Hematopoietic multipotent progenitor cell treated with erythropoietin and hydrocortisone succinate and interleukin-3 and kit ligand, for 6 days (in vitro differentiated cells): ENCODE results near the gene SNX7.

Source experiments
- DNase-seq: peaks from one replicate; pipeline ENCODE4 v3.0.0-alpha.2; 2015

The SNX7 gene

DNA sequence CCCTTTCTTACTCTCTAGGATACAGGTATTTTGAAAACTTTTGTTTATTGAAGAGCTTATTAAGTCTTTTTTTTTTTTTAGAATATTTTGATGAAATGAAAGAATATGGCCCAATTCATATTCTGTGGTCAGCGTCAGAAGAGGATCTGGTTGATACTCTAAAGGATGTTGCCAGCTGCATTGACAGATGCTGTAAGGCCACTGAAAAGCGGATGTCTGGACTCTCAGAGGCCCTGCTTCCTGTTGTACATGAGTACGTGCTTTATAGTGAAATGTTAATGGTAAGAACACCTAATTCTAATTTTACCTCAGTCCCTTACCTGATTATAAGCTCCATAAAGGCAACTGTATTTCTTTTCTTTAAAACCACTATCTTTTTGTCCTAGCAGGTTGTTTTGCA, 37.1 kb downstream of the SNX7 start:
- no peak for DNase-seq

DNA sequence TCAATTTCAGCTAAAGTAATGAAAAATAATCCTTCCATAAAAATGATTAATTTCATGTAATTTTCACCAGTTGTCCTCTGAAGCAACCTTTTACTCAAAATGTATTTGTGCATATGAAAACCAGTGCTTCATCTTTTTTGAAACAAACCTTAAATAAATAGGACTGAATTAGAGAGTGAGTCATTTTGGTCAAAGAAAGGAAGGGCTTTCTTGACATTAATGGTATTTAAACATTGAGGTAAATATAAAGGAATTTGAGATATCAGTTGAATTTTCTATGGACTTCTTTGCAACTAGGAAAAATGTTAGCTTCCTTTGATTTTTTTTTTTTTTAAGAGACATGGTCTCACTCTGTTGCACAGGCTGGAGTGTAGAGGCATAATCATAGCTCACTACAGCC, 38.7 kb downstream of the SNX7 start:
- DNase-seq = no peak

DNA sequence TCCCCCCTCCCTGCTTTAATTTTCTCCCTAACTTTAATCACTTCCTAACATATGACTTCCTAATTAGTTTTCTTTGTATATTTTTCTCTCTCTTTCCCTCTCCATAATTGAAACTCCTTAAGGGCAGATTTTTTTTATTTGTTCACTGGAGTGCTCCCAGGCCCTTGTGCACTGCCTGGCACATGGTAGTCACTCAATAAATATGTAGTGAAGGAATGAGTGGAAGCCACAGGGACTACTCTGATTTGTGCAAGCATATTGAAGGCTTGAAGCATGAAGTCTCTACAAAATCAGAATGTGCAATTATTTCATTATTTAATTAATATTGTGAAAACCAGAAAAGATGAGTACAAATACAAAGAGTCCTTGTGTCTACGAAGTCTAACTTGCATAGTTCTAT, 41.5 kb downstream of the SNX7 start:
- DNase-seq = no peak

DNA sequence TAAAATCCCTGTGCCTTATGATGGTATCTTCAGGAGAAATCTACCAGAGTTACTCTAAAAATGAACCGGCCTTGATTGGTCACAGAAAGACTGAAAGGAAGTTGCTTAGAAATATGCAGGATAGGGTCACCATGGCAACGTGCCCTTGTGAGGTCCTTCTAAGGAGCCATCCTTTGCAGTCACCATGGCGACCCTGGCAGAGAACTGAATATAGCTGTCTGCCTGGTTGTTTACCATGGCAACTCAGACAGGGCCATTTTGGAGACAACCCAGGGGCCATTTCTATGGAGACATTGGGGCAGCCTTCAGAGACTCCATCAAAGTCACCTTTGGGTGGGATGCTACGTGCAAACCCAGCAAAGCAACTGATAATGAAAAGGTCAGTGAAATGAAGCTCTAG, 43.0 kb downstream of the SNX7 start:
- no peak for DNase-seq

DNA sequence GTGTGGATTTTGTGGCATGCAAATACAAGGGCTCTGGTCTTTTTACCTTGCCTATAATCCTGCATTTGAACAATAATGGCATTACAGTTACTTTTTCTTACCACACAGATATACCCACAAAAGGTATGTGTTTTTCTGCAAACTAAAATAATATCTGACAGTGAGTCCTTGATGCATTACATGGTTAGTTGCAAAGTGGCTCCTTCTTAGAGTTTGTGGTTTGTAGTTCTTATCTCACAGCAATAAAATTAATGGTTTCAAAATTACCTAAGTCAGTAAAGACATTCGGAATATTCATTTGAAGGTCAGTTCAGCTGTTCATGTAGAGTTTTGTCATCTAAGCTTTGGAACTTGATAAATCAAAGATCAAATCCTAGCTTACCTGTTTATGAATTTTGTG, 43.5 kb downstream of the SNX7 start:
- DNase-seq = no peak

DNA sequence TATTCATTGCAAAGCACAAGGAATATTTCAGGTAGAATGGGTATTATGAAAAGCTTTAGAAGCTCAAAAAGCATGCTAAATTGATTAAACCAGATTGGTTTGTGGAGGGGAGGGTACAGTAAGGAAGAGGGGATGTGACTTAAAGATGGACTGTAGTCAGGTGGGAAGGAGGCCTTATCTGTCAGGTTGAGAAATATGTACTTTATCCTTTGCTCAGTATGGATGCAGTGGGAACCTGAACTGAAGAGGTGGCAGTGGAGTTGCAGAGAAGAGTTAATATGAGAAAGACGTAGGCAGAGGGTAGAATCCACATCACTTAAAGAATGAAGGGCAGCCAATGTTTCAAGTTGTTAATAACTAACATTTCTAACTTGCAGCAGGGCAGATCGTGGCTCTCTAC, 44.1 kb downstream of the SNX7 start:
- DNase-seq = no peak

DNA sequence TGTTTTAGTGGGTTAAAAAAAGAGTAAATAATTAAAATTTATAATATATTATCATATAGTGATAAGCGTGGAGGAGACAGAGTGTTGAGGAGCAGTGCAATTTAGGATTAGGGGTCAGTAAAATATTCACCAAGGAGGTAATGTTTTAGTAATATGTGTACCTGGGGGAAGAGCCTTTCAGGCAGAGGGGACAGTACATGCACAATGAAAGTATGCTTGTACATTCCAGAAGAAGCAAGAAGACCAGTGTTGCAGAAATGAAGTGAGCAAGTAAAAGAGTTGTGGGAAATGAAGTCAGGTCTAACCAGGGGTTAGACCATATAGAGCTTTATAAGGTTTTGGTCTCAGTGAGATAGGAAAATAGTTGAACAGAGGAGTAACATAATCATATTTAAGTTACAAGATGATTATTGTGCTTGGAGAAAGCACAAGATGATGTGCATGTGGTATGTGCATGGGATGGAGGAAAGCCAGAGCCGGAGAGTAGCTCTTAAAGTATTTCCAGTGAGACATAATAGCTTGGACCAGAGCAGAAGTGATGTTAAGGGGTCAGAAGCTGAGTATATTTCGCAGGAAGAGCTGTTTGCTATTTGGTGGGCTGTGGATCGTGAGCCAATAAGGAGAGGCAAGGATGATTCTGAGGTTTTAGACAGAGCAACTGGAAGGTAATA, 44.8 kb downstream of the SNX7 start:
- no peak for DNase-seq

DNA sequence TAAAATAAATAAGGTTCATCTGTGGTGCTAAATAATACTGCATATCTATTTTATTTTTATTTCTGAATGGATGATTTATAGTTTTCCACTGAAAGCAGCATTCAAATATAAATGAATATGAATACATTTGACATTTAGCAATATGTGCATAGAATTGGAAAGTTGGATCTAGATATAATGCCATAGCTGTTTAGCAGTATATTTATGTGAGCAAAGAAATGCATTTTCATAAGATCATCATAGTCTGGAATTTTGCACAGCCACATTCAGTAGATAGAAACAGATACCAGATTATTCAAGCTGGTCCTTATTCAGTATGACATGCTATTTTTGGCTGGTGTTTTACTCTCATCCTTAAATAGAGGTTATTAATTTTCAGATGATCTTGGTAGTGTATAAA, 46.0 kb downstream of the SNX7 start:
- DNase-seq = no peak

DNA sequence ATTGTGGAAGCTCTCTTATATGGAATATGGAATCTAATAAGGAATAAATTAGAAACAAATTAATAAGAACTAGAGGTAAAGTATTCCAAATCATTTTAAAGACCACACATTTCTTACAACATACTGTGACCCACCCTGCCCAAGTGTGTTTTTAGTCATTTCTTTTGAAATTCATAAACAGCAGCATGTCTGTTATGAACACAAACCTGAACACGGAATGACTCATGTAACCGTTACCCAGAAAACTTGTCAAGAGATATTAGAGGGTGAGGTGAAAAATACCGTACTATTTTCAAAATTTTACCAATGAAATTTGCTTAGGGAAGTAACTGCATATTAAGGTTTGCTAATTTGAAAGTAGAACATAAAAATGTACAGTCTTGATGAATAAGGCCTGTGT, 48.4 kb downstream of the SNX7 start:
- DNase-seq = no peak

DNA sequence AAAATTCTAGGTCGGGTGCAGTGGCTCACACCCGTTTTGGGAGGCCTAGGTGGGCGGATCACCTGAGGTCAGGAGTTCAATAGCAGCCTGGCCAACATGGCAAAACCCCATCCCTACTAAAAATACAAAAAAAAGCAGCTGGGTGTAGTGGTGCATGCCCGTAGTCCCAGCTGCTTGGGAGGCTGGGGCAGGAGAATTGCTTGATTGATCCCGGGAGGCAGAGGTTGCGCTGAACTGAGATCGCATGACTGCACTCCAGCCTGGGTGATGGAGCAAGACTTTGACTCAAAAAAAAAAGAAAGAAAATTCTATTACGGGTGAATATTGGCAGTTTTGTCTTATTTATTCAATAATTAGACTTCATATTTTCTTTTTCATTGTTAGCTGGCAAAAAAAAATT, 62.1 kb downstream of the SNX7 start:
- no peak for DNase-seq

DNA sequence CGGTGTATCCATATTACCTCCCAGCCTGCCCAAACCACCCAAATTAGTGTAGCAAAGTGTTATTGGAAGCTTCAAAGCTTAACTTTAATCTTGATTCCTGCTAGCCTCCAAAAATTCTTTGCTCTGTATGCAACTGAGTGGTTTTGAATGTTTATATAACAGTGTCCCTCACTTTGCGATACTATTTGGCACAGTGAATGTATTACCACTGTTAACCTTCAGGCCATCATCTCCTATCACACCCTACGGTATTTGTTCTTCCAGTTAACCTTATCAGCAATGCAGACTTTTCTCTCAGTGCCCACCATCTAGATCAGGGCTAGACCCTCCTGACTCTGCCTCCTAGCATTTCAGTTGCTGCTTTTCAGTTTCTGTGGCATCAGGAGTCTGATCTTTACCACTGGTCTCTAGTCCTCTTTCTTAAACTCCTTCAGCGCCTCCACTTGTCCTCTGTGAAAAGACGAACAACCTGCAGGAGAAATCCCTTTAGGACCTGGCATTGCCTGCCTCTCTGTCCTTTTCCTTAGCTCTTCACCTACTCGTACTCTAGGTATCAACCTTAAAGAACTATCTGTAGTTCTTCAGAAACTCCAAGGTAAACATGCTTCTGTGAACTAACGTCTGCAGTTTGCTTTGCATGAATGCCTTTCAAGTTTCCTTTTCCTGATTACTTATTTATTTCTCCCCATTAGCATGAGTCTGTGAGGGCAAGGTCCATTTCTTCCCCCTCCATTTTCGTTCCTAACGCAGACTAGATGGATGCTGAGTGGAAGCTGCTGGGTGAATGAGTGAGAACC, 71.7 kb downstream of the SNX7 start:
- DNase-seq = no peak

DNA sequence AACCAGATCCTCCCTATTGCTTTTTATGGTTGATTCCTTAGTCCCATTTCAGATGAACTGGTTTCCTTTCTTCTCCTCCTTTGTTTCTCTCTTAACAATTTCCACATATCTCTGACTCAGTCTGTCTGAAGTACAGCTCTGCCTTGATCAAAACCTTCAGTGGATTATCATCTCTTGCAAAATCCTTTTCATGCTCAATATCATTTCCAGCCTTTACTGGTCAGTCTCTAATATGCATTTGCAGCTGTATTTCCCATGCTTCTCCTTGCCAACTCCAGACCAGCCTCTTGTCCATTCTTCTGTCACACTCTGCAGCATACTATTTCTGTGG, 72.2 kb downstream of the SNX7 start:
- DNase-seq = no peak

DNA sequence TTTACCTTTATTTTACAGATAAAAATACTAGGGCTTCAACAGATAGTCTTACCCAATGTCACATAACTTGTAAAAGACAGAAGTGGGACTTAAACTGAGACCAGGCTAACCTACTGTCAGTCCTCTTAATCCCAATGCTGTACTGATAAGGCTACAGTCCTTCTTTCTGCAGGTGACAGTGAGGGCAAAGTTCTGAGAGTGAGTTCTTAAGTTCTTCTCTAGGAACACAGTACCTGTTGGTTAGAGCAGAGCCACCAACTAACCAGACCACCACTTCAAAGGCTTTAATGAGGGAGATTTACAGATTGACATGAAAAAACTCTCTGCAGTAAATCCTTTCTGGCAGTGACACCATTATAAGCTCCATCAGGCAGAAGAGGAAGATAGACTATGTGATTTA, 74.2 kb downstream of the SNX7 start:
- no peak for DNase-seq

DNA sequence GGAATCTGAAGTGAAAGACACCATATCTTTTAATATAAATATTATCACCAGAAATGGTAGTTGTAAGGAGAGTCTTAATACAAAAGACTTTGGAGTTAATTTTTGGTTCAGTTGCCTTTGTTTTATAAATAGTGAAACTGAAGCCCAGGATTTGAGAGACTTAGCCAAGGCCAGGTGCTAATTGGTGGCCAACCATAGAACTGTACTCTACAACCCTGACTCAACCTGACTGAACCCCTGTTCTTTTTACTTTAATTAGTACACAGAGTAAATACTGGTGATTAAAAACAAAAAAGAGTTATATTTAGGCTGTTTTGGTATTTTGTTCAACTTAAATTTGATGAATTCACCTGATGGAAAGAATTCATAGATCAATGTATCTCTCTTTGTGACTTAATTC, 76.3 kb downstream of the SNX7 start:
- no peak for DNase-seq

DNA sequence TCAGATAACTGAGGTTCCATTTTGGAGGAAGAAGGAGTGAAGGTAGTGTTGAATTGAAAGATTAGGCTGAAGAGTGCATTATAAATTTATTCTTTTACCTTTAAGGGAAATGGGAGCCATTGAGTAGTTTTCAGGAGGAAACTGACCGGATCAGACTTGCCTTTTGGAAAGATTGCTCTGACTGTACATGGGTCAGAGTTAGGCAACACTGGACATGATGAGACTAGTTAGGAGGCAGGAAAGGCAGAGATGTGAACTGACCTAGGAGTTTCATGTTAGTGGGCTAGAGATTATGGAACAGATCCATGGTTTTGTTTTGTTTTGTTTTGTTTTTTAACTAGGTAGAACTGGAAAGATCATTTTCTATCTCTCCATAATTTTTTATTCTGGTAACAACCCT, 78.2 kb downstream of the SNX7 start:
- DNase-seq = no peak

DNA sequence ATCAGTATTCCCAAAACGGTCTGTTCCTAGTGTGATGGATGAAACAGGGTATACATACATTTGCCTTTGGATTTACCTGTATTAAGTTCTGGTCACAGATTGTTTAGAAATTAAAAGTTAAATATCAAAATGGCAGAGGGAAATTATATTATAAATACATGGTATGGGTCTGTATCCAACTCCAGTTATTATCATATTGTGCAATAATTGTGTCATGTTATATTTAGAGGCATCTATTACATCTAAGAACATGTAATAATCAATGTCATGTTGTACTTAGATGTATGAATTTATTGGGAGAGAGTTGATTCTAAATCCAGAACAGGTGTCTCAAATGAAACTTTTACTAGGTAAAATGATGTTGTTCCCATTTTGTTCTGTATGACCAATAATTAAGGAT, 79.6 kb downstream of the SNX7 start:
- no peak for DNase-seq

DNA sequence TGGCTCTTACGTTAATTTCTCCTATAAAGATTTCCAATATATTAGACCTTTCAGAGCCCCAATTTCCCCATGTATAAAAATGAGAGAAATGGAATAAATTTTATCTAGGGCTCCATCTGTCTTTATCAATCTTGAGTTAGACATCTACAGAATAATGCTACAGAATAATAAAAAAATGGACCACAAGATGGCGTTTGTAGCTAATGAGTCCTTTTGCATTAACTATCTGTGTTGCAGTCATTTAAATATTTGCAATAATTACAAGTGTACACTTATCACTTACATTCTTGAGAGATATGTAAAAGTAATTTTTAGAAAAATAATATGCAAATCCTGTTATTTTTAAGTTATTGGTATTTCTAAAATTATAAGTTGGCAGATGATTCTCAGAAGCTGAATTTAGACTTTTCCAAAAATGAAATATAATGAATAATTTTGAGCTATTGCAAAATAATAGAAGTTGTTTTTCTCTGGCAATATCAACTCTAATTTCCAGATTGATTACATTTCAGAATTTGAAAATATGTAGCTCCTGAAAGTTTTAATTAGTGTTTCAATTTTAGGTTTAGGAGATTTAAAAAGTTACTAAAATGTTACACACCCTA, 87.7 kb downstream of the SNX7 start:
- DNase-seq = peak; percentile 52

DNA sequence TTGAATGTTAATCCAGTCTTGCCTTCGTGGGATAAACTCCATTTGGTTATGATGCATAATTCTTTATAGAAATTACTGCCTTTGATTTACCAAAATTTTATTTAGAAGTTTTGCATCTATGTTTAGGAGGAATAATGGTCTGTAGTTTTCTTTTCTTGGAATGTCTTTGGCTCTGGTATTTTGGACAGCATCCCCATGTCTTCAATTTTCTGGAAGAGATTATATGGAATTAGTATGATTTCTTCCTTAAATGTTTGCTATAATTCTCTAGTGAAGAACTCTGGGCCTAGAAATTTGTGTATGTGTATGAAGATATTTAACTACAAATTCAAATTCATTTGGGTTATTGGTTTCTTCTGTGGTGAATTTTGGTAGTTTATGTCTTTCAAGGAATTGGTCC, 92.7 kb downstream of the SNX7 start:
- DNase-seq = no peak

DNA sequence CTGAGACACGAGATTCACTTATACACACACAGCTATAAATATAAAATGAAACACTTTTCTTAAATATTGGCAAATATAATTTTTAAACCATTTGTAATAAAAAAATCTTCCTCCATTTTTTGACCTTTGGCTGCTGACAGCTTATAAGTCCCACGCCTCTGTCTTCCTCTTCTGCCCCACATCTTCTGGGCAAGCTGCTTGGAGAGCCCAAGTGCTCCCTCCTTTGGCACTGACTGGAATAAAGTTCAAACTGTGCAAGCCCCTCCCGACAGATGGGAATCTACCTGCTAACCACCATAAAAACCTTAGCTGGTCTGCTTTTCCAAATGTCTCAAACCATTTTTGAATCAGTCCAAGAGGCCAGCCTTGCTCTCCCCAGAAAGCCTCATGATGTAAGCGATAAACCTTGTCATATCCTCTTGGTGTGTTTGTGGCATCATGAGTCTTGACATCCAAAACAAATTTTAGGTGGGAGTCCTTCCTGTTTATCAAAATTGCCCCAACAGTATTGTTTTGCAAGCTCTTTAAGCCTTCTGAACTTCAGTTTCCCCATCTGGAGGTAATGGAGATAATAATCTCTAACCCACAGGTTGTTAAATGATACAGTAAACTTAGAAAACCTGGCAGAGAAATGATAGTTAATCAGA, 99.8 kb downstream of the SNX7 start:
- peak; percentile 2 for DNase-seq

DNA sequence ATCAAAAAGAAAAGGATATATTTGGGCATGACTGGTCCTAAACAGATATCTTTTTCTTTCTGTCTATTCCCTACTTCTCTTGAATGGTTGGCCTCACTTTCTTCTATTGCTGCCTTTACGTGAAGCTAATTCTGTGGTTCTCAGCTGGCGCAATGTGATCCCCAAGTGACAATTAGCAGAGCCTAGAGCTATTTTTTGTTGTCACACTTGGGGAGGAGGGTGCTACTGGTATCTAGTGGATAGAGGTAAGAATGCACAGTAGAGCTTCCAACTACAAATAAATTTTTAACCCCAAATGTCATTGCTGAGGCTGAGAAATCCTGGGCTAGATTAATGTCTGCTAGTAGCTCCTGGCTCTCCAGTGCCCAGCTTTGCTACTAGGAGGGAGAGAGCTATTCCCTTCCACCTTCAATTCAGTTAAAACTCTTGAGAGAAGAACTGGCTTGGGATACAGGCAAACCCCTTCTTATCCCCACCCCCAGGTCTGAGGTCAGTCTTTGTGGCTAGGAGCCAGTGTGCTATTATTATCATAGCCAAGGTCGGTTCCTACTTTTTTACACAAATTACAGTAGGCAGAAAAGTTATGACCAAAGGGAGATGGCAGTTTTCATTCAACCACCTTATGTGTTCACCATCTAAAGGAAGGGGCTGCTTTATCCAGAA, 102.1 kb downstream of the SNX7 start:
- DNase-seq = no peak

DNA sequence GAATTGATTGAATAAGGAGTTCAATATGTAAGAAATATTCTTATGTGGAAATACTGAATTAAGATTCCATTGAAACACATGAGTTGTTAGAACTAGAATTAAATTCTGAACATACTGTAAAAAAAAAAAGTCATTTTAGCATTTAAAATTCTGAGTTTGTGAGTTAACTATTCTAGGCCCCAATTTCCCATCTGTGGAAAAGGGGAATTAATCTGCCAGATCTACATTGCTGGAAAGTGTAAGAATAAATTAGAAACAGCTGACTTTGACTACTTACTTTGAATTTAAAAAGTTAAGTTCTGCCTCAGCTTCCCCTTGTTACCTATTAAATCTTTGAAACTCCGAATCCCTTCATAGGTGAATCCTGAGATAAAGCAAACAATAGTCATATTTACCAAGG, 103.0 kb downstream of the SNX7 start:
- DNase-seq = no peak

DNA sequence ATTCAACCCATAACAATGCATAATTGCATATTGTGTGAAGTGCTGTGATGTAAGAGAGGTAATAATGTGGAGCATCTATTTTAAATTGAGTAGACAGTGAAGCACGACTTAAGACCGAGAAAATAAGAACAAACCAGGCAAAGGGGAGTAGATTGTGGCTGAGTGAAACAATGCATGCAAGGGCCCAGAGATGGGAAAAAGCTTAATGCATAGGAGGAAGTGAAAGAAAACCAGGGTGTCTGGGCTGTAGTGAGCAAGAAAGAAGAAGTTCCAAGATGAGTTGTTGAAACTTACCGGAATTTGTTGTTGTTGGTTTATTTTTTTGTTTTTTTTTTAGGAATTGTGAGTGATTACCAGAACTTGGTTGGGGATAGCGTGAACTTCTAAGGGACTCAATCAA, 104.7 kb downstream of the SNX7 start:
- no peak for DNase-seq

DNA sequence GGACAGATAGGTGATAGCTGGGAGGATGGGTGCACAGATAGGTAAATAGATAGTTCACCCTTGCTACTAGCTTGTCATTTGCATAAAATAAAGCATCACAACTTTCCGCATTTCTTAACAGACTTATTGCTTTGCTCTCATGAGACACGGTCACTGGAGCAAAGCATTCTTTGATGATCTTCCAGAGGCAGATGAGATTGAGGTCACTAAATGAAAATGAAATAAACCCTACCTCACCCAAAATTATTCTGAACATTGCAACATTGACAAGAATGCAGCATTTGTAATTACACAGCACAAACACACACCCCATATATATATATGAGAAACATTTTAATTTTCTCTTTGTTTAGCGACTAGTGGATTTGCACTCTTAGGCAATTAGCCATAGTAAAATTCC, 107.6 kb downstream of the SNX7 start:
- DNase-seq = no peak

DNA sequence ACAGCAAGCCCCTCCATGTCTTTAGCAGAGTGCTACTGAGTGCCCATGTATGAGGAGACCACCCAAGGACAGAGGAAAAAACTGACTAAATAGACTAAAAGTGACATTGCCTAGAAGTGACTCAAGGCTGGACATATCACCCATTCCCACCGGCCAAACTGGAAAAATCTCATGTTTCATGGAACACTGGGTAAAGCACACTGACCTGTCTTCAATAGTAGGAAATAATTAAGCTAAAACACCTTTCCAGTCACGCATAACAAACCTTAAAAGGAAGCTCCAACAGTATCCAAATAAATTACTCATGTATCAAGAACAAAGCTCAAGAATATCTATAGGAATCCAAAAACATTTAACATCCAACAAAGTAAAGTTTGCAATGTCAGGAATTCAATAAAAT, 120.4 kb downstream of the SNX7 start:
- DNase-seq = no peak
